H7 (cell line): Measurements from ENCODE around the gene PPP3CA. TPM values are rescaled to one million over a fixed set of nuclear protein-coding genes. Genes with fewer than 3 reads are reported as not detected.
A peak's percentile ranks its signal among the peaks of the same experiment; 100 is the strongest.

ENCODE experiments used
- DNase-seq: peaks from one replicate; pipeline ENCODE4 v3.0.0; 2012
- H3K27me3 ChIP-seq: 2 replicates; pipeline ENCODE4 v1.6.0; 2011; ENCODE audit warnings: mild to moderate bottlenecking, low read length; ENCODE audit not compliant: control insufficient read depth, insufficient read depth
- H3K36me3 ChIP-seq: replicated peaks from 2 replicates; pipeline ENCODE4 v1.5.1; 2011; ENCODE audit warnings: low read length; ENCODE audit not compliant: control insufficient read depth, insufficient read depth
- H3K4me3 ChIP-seq: 2 replicates; pipeline ENCODE4 v1.5.1; 2011; ENCODE audit warnings: low read depth, mild to moderate bottlenecking, control low read depth, low read length, moderate library complexity; ENCODE audit not compliant: insufficient read depth
- total RNA-seq: library from RNA; depleted of rRNA; stranded (reverse); fragments of >200 nt; shearing (Covaris generic); gene quantifications from 2 replicates; pipeline ENCODE4 v1.2.3, GENCODE V29; 2014

PPP3CA gene
- total RNA-seq, 1 experiment from 2014 or later = 31.4 TPM

- DNase-seq = peak; percentile 76
- peak overlapping the region; percentile 82 for H3K4me3 ChIP-seq
- peaks cover 10% of the 10 kb centered on the region for H3K27me3 ChIP-seq
- no peaks in the 10 kb centered on the region for H3K36me3 ChIP-seq
Measured at GRCh38 chr4:101346351-101347266, 717 bp downstream of the PPP3CA start.

- no peaks in the 10 kb centered on the region for H3K36me3 ChIP-seq
- peaks cover 10% of the 10 kb centered on the region for H3K27me3 ChIP-seq
- H3K4me3 ChIP-seq = peak overlapping the region; percentile 82
- DNase-seq = peak; percentile 69
Measured at GRCh38 chr4:101345596-101346350, 1.6 kb downstream of the PPP3CA start.

DNA sequence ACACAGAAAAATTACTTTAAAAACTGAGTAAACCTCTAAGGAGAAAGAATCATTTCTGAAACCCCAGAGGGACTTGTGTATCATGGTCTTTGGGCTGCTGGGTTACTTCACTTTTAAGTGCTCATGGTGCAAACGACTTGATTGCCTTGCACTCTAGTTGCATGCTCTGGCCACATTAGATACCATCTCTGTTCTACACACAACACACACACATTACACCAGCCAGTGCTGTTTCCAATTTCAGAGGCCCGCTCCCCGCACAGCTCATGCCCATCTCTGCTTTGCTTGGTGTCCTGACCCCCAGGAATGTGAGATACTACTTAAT is 2.1 kb downstream of the PPP3CA start:
- H3K27me3 ChIP-seq = peaks cover 10% of the 10 kb centered on the region
- no peak for DNase-seq
- no peaks in the 10 kb centered on the region for H3K36me3 ChIP-seq
- peak overlapping the region; percentile 82 for H3K4me3 ChIP-seq

GRCh38 chr4:101339332-101339731 is 8.0 kb downstream of the PPP3CA start:
- Histone ChIP-seq H3K4me3 (no peak overlapping the region), H3K36me3 (no peaks in the 10 kb centered on the region), H3K27me3 (no peaks in the 10 kb centered on the region)
- no peak for DNase-seq

- no peaks in the 10 kb centered on the region for H3K36me3 ChIP-seq
- no peak overlapping the region for H3K4me3 ChIP-seq
- DNase-seq = no peak
- H3K27me3 ChIP-seq = no peaks in the 10 kb centered on the region
Measured at GRCh38 chr4:101337688-101338087, 9.6 kb downstream of the PPP3CA start.

- Histone ChIP-seq H3K36me3 (no peaks in the 10 kb centered on the region), H3K4me3 (no peak overlapping the region)
- DNase-seq = no peak
Measured at GRCh38 chr4:101334963-101335572, 12.3 kb downstream of the PPP3CA start.

GRCh38 chr4:101332424-101332823 is 14.9 kb downstream of the PPP3CA start:
- H3K36me3 ChIP-seq = no peaks in the 10 kb centered on the region
- H3K4me3 ChIP-seq = no peak overlapping the region
- H3K27me3 ChIP-seq = no peaks in the 10 kb centered on the region
- no peak for DNase-seq

More at GRCh38 chr4:101334963-101335572, 12.3 kb downstream of the PPP3CA start:
- no peaks in the 10 kb centered on the region for H3K27me3 ChIP-seq

DNA sequence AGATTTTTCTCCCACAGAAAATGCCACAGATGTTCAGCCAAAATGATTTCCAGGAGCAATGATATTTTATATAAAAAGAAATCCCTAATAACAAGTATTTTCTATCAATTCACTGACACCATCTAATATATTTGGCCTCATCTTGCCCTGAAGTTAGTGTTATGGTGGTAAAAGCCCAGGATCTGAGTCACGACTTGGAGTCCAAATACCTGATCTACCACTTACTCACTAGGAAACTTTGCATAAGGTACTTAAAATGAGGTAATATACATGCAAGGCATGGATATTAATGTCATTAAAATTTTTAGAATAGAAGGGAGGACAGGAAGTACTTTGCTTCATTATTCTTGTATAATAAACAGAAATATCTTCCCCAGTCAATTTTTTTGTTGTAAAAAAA is 16.3 kb downstream of the PPP3CA start:
- Histone ChIP-seq H3K36me3 (no peaks in the 10 kb centered on the region), H3K4me3 (no peak overlapping the region), H3K27me3 (no peaks in the 10 kb centered on the region)
- DNase-seq = no peak

DNA sequence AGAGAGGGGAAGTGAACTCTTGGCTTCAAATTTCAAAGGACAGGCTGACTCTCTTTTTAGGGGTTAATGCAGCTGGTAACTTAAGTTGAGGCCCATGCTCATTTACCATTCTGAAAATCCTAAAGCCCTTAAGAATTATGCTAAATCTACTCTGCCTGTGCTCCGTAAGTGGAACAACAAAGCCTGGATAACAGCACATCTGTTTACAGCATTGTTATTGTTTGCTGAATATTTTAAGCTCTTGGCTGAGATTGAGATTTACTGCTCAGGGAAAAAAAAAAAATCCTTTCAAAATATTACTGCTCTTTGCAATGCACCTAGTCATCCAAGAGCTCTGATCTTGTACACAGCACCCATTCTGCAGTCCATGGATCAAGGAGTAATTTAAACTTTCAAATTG is 17.7 kb downstream of the PPP3CA start:
- H3K27me3 ChIP-seq = no peaks in the 10 kb centered on the region
- DNase-seq = no peak

GRCh38 chr4:101328063-101328602 is 19.2 kb downstream of the PPP3CA start:
- Histone ChIP-seq H3K4me3 (no peak overlapping the region), H3K27me3 (no peaks in the 10 kb centered on the region), H3K36me3 (no peaks in the 10 kb centered on the region)
- no peak for DNase-seq

More for the DNA sequence above, 17.7 kb downstream of the PPP3CA start:
- no peak overlapping the region for H3K4me3 ChIP-seq
- no peaks in the 10 kb centered on the region for H3K36me3 ChIP-seq

- no peaks in the 10 kb centered on the region for H3K36me3 ChIP-seq
- H3K27me3 ChIP-seq = no peaks in the 10 kb centered on the region
- H3K4me3 ChIP-seq = no peak overlapping the region
- no peak for DNase-seq
Measured at GRCh38 chr4:101326576-101326975, 20.8 kb downstream of the PPP3CA start.

DNA sequence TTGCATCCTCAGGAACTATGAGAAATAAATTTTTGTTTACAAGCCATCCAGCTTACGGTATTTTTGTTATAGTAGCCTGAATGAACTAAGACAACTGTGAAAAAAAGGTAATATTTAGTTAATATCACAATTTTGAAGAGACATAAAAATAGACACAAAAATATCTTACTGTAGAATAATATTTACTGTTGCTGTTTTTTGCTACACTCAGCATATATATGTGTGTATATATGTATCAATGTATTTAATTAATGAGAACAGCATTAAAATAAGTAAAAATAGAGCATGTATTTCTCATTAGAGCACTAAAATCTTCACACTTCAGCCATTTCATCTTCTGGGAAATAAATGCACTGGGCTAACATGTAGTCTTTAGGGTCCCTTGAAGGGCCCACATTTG is 24.6 kb downstream of the PPP3CA start:
- no peaks in the 10 kb centered on the region for H3K27me3 ChIP-seq
- H3K4me3 ChIP-seq = no peak overlapping the region
- H3K36me3 ChIP-seq = no peaks in the 10 kb centered on the region
- no peak for DNase-seq

DNA sequence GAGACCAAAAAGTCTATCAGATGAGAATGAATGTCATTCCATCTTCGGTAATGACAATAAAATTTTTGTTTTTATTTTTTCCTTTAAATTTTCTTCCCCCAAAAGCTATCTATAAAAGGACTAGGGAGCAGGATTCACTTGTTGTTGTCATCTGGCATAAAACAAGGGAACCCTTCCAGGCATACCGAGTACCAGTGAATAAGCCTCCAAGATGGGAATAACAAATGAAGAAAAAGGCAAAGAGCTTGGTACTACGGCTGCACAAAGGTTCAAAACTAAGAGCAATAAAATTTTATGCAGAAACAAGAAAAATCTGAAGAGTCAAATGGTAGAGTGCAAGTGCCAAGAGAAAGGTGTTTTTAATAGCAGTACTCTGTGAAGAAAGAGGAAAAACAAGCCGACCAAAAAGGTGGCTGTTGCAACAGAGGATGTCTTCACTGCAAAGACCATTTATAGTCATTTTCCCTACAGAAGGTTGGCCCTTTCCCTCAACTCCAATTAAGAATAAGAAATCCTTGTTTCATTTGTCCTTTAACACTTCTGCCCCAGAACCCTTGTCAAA is 25.8 kb downstream of the PPP3CA start:
- Histone ChIP-seq H3K27me3 (no peaks in the 10 kb centered on the region), H3K36me3 (no peaks in the 10 kb centered on the region), H3K4me3 (no peak overlapping the region)
- DNase-seq = no peak

DNA sequence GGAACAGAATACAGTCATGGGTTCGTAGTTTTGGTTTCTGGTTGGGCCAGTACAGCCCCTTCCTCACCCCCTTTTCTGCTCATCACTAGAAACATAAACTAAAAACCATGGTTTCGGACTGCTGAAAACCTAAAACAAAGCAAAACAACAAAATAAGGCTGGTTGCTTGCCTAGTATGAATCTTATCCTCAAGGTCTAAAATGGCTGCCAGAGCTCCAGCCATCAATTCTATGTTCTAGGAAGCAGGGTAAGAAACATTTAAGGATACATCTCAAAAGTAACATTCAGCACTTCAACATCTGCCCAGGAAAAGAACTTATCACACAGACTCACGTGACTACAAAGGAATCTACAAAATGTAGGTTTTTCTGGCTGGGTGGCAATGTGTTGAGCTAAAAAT is 31.5 kb downstream of the PPP3CA start:
- DNase-seq = no peak
- Histone ChIP-seq H3K36me3 (no peaks in the 10 kb centered on the region), H3K4me3 (no peak overlapping the region), H3K27me3 (no peaks in the 10 kb centered on the region)
